ENCODE data around the gene NR2E3.

NR2E3 gene
- total RNA-seq = 0 to 0.36 (median 0) reads per million in 4 experiments

GRCh38 chr15:71810256-71811035 lies at the start of gene NR2E3:
Gene NR2E3 (plus strand): TSS chr15:71810554. CDS start chr15:71810744, 190 bp downstream.
- no peak for DNase-seq

- no peak for DNase-seq
These were observed 49.5 kb upstream of the NR2E3 start for GRCh38 chr15:71760852-71761251.

GRCh38 chr15:71761649-71762048 lies 48.7 kb upstream of the NR2E3 start:
- DNase-seq = no peak

GRCh38 chr15:71768184-71768583 lies 42.2 kb upstream of the NR2E3 start:
- no peak for DNase-seq

GRCh38 chr15:71773206-71773859 lies 37.0 kb upstream of the NR2E3 start:
- DNase-seq = no peak

DNA sequence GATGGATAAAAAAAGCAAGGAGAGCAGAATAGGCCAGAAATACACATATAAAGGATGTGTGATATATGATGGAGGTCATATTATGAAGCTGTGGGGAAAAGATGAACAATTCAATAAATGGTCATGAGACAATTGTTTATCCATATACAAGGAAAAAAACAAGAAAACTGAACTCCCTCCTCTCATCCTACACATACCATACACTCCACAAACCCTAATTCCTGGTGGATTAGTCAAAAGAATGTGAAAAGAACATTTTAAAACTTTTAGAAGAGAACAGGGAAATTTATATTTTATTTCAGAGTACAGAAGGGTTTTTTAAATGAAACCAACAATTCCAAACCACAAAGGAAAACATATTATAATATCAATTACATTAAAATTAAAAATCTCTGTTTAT lies 34.5 kb upstream of the NR2E3 start:
- no peak for DNase-seq

DNA sequence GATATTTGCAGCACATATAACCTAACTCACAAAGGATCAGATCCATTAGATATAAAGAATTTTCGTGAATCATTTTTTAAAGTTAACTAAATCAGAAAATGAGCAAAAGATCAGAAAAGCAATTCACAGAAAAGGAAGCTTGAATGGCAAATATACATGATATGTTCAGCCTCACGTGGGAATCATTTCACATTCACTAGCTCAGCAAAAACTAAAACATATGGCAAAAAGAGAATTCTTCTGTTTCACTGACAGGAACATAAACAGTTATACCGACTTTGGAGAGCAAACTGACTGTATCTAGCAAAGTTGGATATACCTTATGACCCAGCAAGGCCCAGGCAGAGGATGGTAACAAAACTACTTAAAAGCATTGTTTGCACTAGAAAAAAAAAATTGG lies 34.0 kb upstream of the NR2E3 start:
- DNase-seq = no peak

DNA sequence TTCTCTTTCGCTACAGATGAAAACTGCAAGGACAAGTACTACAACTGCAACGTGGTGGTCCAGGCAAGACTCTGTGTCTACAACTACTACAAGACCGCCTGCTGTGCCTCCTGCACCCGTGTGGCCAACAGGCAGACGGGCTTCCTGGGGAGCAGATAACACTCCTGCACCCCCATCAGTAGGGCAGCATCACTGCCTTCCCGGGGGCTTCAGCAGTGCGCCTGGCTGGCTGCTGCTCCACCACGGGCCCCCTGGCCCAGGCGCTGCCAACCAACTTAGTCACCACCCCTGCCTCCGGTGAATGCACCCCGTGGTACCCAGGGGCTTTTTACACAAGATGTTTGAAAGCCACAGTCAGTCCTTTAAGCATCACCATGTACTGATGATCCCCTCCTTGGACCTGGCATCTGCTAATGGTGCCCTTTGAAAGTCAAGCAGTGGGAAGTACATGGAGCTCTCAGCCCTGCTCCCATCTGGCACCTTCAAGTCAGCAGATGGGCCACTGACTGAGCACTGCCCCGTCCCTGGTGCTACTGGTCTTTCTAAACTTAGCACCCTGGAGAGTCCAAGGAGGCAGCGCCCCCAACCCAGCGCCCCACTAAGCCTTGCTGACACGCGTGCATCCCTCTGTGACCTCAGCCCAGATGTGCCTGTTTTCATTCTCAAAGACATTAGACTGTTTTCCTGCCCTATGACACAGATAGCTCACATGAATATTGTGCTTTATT lies 33.0 kb upstream of the NR2E3 start:
- no peak for DNase-seq

DNA sequence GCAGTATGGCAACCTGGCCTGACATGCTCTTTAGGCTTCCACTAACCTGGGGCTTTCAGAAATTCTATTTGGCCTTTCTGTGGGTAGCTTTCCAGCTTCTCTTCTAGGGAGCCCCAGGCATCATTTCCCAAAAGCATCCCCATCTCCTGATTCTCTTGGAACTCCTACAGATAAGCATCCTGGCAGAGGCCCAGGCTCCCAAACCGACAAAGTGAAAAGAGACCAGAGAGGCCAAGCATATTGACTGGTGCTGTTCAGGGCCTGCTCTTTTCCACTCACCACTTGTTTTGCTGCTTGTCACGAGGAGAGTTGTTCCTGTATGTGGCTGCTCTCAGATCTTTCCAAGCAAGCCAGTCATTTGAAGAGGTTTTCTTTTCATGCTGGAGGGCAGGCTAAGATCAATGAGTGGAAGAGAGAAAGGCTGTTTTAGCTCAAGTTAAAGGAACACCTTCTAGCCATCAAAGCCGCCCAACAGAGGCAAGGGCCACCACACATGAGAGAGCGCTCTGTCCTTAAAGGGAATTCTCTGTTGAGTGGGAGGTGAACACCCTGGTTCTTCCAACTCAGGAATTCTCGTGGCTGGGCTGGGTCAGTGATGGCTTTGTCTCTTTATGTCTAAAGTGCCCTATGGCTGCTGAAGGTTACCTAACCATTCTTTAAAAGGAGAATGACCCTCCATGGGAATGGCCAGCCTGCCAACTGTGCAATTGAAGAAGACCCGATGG lies 31.1 kb upstream of the NR2E3 start:
- no peak for DNase-seq

DNA sequence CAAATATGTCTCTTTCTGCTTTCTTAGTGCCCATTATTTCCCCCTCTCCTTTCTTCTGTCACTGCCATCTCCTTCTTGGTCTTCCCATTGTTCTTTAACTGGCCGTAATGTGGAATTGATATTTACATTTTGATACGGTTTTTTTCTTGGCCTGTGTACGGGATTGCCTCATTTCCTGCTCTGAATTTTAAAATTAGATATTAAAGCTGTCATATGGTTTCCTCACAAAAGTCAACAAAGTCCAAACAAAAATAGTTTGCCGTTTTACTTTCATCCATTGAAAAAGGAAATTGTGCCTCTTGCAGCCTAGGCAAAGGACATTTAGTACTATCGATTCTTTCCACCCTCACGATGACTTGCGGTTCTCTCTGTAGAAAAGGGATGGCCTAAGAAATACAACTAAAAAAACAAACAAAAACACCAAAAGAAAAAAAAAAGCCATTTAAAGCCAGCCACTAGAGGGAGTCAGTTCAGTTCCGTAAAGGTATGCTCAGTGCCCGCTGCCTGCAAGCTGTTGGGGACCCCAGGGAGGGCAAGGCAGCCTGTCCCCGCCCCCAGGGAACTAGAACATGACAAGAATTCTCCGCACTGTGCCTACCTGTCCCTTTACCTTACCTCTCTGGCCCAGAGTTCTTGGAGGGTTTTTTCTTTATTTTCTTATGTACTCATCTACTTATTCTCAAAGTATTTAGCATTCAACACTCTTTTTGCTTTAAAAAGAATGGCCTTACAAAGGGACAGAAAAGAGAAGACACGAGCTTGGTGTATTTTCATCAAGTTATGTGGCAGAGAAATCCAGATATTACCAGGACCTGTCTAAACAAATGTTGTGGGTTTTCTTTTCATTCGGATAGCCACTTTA lies 30.0 kb upstream of the NR2E3 start:
- no peak for DNase-seq

- DNase-seq = no peak
These were observed 29.0 kb upstream of the NR2E3 start for GRCh38 chr15:71781179-71781964.

DNA sequence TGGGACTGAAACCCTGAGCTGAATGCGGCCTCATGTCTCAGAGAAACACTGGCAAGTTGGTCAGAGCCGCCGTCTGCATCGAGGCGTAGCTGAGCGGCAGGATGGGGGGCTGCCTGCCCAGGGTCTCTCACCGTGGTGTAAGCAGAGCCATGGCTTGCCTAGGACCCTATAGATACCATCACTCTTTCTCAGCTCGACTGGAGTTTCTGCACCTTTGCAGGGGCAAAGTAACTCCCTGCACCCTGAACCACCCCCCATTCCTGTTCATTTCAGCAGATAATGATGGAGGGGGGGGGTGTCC lies 28.4 kb upstream of the NR2E3 start:
- DNase-seq = no peak

DNA sequence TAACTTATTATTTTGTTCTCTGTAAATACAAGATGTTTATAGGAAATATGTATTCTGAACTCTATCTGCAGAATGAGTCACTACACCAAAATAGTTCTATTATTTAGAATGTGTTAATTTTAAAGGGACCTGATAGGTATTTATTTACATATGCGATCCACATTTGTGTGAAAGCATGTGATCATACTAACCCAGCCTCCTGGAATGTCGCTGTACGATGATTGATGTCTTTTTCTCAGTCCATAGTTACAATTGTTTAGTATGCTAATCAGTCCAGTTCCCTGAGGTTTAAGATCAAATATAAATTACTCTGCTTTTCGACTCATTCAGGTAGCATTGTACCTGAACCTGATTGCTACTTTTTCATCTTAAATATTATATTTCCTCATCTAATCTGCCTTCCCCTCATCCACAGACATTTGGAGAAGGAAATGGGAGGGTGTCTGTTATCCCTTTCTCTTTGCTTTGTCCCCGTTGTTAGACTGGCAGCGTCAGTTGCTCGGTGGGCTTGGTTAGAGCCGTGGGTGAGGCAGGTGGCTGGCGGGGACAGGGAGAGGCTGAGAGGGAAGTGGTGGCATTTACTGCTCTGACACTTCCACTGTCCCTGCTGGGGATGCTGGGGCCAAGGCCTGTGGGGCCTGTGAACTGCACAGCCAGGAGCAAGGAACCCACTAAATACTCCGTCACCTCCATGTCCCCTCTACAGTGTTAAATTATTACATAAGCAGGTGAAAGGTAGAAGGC lies 27.8 kb upstream of the NR2E3 start:
- no peak for DNase-seq

DNA sequence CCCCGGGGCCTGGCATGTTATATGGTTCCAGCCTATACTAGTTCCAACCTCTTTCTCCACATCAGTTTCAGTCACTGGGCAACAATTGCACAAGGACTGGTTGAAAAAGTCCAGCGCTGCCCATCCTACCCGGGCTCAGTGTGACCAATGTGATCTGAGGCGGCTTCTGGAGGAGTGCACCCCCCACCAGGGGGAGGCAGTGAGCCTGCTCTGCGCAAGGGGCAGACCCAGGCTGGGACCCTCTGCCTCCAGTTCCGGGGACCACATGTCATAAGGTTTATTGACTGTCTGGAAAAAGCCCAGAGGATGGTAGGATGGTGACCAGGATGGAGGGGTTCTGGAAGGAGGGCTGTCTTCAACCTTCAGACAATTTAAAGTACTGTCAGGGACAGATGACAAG lies 25.6 kb upstream of the NR2E3 start:
- DNase-seq = no peak

GRCh38 chr15:71785996-71786395 lies 24.4 kb upstream of the NR2E3 start:
- DNase-seq = no peak

GRCh38 chr15:71786673-71787072 lies 23.7 kb upstream of the NR2E3 start:
- DNase-seq = no peak

- DNase-seq = no peak
These were observed 21.4 kb upstream of the NR2E3 start for GRCh38 chr15:71788646-71789579.

- no peak for DNase-seq
These were observed 20.7 kb upstream of the NR2E3 start for GRCh38 chr15:71789616-71790015.

DNA sequence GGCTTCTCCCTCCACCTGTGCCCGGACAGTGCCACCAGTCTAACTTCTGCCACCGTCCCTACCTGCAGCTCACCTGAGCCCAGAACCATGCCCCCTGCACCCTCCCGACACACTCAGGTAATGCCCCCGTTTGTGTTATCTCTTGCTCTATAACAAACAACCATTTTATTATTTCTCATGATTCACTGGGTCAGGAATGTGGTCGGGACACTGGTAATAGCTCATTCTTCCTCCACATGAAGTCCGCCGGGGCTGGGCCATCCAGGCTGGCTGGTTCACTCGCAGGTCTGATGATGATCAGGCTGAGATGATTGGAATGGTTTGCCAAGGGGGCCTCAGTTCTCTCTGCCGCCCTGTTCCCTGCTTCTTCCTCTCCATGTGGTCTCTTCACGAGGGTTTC lies 20.3 kb upstream of the NR2E3 start:
- no peak for DNase-seq

- no peak for DNase-seq
These were observed 18.4 kb upstream of the NR2E3 start for GRCh38 chr15:71791975-71792374.

Data from effector CD8-positive, alpha-beta T cell (primary cell).